GM12865 (cell line): ENCODE measurements around the gene TMEM176A.
"Not testable (repeated sequence)": the region's sequence is repeated elsewhere in the genome, so short reads cannot be mapped to it uniquely, and the experiment has no call there.

Source experiments
- DNase-seq: peaks from one replicate; pipeline ENCODE4 v3.0.0; 2010; ENCODE audit warnings: low read depth
- H3K4me3 ChIP-seq: 2 replicates; pipeline ENCODE4 v1.5.1; 2011; ENCODE audit warnings: mild to moderate bottlenecking, low read depth, low read length, control low read depth
- CTCF ChIP-seq: IDR thresholded peaks from 2 replicates; pipeline ENCODE4 v1.5.1; 2011; ENCODE audit warnings: low read length, control low read depth, low read depth, inconsistent platforms; ENCODE audit not compliant: insufficient read depth; ENCODE audit errors: missing control alignments

TMEM176A gene

GRCh38 chr7:150756166-150756565, 44.4 kb upstream of the TMEM176A start:
- TF ChIP-seq CTCF, result no peak
- H3K4me3 ChIP-seq, result no peak overlapping the region
- DNase-seq, result no peak

GRCh38 chr7:150756858-150757257, 43.7 kb upstream of the TMEM176A start:
- peak; percentile 72 for DNase-seq
- H3K4me3 ChIP-seq, result no peak overlapping the region
- TF ChIP-seq CTCF, result peak; percentile 52

- no peak overlapping the region for H3K4me3 ChIP-seq
- DNase-seq, result no peak
- no peak for TF ChIP-seq CTCF
Observed at GRCh38 chr7:150759479-150759878, 41.1 kb upstream of the TMEM176A start.

GRCh38 chr7:150766334-150766709, 34.2 kb upstream of the TMEM176A start:
- H3K4me3 ChIP-seq, result no peak overlapping the region
- no peak for TF ChIP-seq CTCF
- no peak for DNase-seq

GRCh38 chr7:150769768-150770167, 30.8 kb upstream of the TMEM176A start:
- no peak for TF ChIP-seq CTCF
- DNase-seq, result no peak
- no peak overlapping the region for H3K4me3 ChIP-seq

- not testable (repeated sequence) for H3K4me3 ChIP-seq
Observed at GRCh38 chr7:150774131-150774530, 26.4 kb upstream of the TMEM176A start.

GRCh38 chr7:150778014-150778737, 22.4 kb upstream of the TMEM176A start:
- TF ChIP-seq CTCF, result no peak
- no peak overlapping the region for H3K4me3 ChIP-seq
- no peak for DNase-seq

More at GRCh38 chr7:150774131-150774530, 26.4 kb upstream of the TMEM176A start:
- DNase-seq, result not testable (repeated sequence)
